OCI-LY7 (cell line): ENCODE results near the gene MYO9A.

Experiments
- CTCF ChIP-seq: fragments of 200-600 bp; sonication (generic); conservative IDR thresholded peaks from 2 replicates; pipeline ENCODE4 v1.5.1; 2014; ENCODE audit warnings: mild to moderate bottlenecking, antibody characterized with exemption, low read length, moderate library complexity, mixed read lengths
- EZH2phosphoT487 ChIP-seq: fragments of 200-600 bp; sonication (generic); IDR thresholded peaks from 2 replicates; pipeline ENCODE4 v1.6.1; 2018; ENCODE audit warnings: low read depth, borderline replicate concordance, mild to moderate bottlenecking, mixed run types, antibody characterized with exemption, low read length, moderate library complexity, mixed read lengths

DNA sequence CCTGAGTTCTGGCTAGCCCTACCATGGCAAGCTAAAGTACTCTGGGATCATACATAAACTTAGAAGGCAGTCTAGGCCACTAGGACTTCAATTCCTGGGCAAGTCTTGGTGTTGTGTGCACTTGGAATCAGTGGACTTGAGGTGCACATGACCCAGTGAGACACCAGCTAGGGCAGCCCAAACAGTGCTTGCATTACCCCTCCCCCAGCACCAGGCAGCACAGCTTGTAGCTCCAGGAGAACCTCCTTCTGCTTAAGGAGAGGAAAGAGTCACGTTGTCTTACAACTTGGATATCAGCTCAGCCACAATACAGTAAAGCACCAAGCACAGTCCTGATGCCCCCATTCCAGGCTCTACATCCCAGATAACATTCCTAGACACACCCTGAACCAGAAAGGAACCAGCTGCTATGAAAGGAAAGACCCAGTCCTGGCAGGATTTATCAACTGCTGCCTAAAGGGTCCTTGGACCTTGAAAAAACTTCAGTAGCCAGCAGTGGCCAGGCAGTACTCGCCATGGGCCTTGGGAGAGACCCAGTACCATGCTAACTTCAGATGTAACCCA, 57.2 kb downstream of the MYO9A start:
- TF ChIP-seq CTCF (no peak), EZH2phosphoT487 (no peak)
